ENCODE results near the gene TMSB15C.

The TMSB15C gene

DNA sequence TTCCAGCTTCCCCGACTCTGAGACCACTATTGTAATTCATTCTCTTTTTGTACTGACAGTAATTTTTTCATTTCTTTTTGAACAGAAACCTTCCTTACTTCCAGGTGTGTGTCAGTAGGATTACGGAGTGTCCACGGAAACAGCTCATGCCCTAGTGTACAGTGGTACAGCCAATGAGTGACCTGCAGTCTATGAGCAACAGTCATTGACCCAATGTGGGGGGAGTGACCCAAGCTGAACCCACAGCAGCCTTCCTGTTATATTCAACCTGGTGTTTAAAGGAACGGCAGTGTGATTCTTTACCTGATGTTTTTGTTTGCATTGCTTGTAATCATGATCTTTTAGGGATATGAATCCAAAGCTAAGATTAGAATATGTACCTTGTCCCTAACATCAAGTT lies 35.0 kb downstream of the TMSB15C start:
- DNase-seq = no peak

DNA sequence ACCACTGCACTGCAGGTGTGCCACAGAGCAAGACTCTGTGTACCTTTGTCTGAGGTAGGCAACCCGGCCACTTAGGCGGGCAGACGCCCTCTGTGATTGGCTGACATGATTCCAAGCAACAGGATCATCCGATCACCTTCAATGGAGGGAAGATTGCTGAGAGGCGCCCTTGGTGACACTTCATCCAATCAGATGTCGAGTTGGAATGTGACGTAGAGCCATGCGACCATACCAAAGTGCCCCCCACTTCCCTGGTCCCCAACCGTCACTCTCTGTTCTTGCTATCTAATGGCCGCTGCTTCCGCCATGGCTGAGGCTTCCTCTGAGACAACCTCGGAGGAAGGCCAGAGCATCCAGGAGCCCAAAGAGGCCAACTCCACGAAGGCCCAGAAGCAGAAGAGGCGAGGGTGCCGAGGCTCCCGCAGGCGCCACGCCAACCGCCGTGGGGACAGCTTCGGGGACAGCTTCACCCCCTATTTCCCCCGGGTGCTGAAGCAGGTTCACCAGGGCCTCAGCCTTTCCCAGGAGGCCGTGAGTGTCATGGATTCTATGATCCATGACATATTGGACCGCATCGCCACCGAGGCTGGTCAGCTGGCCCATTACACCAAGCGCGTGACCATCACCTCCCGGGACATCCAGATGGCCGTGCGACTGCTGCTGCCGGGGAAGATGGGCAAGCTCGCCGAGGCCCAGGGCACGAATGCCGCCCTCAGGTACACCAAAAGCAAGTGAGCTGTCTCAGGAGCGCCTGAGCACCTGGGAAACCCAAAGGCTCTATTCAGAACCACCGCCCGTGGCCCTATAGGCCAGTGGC lies 36.1 kb downstream of the TMSB15C start, which contains the start of gene H2BW2:
Gene H2BW2, plus strand, starts transcription at position 268 of the 817 bp plus-strand sequence. Its CDS starts 39 bp downstream, at position 307.
- DNase-seq = no peak

Data from cerebellar nuclear complex (tissue), 1 donor.